NB4 (cell line): Measurements from ENCODE around the gene SIRT5.

Source experiments
- CTCF ChIP-seq: IDR thresholded peaks from one replicate; pipeline ENCODE4 v1.5.1; 2012; ENCODE audit warnings: low read depth, low read length
- POLR2A ChIP-seq: IDR thresholded peaks from 2 replicates; pipeline ENCODE4 v1.6.1; 2011; ENCODE audit warnings: mild to moderate bottlenecking; ENCODE audit not compliant: insufficient read length; ENCODE audit errors: extremely low read depth

- TF ChIP-seq CTCF, result no peak
- TF ChIP-seq POLR2A, result no peak
Measured at GRCh38 chr6:13576017-13576416, 1.6 kb downstream of the SIRT5 start.
